ENCODE results near the gene PFDN5.
"Not testable (repeated sequence)": the region's sequence is repeated elsewhere in the genome, so short reads cannot be mapped to it uniquely, and the experiment has no call there.

Gene PFDN5

DNA sequence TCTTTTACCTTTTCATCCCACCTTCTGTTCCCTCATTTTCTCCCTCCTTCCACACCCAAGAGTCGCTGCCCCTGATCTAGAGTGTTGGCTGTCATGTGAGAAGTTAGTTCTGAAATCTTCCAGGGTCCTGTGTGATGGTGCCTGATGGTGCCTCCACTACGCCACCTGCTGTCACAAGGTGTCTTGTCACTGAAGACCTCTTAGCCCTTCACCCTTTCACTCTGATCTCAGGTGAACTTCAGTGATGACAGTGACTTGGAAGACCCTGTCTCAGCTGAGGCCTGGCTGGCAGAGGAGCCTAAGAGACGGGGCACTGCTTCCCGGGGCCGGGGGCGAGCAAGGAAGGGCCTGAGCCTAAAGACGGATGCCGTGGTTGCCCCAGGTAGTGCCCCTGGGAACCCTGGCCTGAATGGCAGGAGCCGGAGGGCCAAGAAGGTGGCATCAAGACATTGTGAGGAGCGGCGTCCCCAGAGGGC lies 7.6 kb upstream of the PFDN5 start:
- peak; percentile 62 for DNase-seq

- no peak for DNase-seq
These were observed 7.0 kb upstream of the PFDN5 start for GRCh38 chr12:53288322-53288721.

DNA sequence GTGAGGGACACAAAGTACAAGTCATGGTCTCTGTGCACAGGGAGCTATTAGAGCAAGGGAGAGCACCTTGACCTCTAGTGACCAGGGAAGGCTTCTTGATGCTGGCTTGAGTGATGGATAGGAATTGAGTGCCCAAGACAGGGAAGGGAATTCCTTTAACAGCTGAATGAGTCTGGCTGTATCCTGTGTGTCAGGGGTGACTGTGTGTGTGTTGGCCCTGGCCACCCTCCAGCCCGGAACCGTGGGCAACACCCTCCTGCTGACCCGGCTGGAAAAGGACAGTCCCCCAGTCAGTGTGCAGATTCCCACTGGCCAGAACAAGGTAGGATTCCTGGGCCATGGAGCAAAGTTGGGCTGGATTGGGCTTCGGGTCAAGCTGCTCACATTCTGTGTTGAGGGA lies 5.5 kb upstream of the PFDN5 start:
- no peak for DNase-seq

GRCh38 chr12:53290661-53291060 lies 4.7 kb upstream of the PFDN5 start:
- no peak for DNase-seq

- DNase-seq, result no peak
These were observed 2.9 kb upstream of the PFDN5 start for GRCh38 chr12:53292426-53292825.

DNA sequence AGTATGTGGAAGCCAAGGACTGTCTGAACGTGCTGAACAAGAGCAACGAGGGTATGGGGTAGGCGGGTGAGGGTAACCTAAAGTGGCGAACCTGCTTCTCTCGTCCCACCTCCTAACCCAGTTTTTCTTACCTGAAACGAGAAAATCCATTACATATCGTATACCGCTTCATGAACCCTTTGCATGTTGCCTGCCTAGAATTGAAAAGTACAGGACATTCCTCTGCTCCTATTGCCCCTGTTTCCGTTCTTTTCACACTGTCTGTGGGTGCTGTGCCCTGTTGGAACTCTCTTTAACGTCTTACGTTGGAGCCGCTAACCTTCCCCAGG lies 513 bp downstream of the PFDN5 start:
- DNase-seq, result no peak

DNA sequence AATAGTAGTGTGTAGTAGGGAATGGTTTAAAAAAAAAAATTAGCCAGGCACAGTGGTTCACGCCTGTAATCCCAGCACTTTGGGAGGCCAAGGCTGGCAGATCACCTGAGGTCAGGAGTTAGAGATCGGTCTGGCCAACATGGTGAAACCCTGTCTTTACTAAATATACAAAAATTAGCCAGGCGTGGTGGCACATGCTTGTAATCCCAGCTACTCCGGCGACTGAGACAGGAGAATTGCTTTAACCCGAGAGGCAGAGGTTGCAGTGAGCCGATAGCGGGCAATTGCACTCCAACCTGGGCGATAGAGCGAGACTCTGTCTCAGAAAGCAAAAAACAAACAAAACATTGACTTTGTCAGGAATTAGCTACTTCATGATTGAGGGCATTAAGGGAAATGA lies 1.8 kb downstream of the PFDN5 start:
- DNase-seq, result not testable (repeated sequence)

DNA sequence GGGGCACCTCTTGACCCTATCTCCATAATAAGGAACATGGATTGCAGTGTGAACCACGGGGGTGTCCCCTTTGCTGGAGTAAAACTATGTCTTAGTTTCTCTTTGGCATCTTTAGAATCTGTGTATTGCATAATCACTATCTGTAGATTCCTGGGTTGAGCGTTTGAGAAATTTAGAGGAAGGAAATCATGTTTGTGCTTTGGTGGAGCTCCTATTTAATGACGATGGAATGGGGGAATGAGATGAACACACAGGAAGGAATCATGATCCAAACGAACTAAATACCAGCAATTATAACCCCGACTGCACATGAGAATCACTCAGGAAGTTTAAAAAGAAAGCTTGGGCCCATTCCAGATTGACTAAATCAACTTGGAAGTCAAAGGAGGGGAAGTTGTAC lies 2.8 kb downstream of the PFDN5 start:
- no peak for DNase-seq

- no peak for DNase-seq
These were observed 3.7 kb downstream of the PFDN5 start for GRCh38 chr12:53299101-53299453.

GRCh38 chr12:53299454-53300180 lies 4.3 kb downstream of the PFDN5 start, which contains the start of gene MYG1:
Gene MYG1, plus strand, starts transcription at chr12:53299695. Its CDS starts 43 bp downstream, at chr12:53299738.
- peak; percentile 83 for DNase-seq

DNA sequence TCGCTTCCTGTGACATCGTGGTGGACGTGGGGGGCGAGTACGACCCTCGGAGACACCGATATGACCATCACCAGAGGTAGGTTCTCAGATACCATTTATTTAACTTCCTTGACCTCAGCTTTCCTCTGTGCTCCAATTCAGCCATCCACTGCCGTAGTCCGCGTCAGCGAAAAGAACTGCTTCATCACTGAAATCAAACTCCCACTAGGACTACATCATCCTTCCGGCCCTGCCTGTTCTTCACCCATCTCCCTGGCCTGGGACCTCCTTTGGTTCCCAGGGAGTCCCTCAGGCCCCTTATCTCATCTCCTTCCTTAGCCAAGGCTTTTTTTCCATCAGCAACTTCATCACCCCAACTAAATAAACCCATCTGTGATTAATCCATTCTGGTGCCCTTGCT lies 4.8 kb downstream of the PFDN5 start:
- no peak for DNase-seq

DNA sequence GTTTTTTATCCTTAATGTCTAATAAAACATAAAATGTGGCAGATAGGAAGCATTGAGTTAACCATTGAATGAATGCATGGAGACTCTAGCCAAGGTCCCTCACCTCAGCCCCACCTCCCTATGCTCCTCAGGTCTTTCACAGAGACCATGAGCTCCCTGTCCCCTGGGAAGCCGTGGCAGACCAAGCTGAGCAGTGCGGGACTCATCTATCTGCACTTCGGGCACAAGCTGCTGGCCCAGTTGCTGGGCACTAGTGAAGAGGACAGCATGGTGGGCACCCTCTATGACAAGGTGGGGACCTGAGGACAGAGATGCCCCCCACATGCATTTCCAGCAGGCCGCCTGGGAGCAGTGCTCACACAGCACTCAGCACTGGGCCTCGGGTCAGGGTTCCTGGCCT lies 7.6 kb downstream of the PFDN5 start:
- no peak for DNase-seq

DNA sequence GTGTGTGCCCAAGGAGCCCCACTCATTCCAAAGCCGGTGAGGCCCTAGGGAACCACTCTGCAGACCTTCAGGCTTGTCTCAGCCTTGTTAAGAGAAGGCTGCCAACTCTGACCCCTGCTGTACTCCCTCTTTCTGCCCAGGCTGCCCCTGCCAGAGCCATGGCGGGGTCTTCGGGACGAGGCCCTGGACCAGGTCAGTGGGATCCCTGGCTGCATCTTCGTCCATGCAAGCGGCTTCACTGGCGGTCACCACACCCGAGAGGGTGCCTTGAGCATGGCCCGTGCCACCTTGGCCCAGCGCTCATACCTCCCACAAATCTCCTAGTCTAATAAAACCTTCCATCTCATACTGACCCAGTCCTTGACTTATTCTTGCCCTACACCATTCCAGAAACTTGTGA lies 11.5 kb downstream of the PFDN5 start:
- no peak for DNase-seq

GRCh38 chr12:53308276-53308675 lies 12.9 kb downstream of the PFDN5 start:
- no peak for DNase-seq

- DNase-seq, result no peak
These were observed 18.7 kb downstream of the PFDN5 start for GRCh38 chr12:53313996-53314395.

DNA sequence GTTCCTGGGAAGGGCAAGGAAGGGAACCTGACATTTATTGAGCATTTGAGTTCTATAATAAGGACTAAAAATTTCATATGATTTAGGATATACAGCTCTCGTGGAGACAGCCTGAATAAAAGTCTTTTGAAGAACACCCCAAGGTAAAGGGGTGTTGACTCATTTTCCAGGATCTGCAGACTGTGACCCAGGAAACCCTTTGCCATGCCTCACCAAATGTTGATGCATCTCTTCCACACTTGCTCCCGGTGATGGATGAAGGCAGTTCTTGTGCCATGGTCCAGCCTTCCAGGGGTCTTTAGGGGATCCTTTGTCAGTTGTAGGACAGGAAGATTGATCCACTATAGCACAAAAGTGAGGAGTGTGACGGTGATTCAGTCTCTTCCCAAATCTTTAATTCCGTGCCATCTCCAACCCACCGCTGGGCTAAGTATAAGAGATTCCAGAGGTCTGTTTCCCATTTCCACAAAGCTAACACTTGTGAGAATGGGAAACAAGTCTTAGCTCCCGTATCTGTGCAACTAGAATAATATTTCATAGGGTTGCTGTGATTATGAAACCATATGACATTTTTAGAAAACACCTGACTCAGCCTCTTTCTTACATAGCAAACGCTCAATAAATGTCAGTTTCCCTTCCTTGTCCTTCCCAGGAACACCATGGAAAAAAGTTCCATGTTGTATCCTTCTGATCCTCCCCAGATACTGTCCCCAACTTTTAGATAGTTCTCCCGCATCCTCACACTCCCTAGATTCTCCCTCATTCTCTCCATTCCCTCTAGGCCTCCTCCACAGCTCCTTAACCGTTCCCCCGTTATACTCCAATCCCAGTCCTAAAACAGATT lies 25.2 kb downstream of the PFDN5 start:
- no peak for DNase-seq

GRCh38 chr12:53324113-53324778 lies 28.9 kb downstream of the PFDN5 start:
- DNase-seq, result peak; percentile 52

- DNase-seq, result peak; percentile 76
These were observed 29.6 kb downstream of the PFDN5 start for GRCh38 chr12:53324779-53325510.

DNA sequence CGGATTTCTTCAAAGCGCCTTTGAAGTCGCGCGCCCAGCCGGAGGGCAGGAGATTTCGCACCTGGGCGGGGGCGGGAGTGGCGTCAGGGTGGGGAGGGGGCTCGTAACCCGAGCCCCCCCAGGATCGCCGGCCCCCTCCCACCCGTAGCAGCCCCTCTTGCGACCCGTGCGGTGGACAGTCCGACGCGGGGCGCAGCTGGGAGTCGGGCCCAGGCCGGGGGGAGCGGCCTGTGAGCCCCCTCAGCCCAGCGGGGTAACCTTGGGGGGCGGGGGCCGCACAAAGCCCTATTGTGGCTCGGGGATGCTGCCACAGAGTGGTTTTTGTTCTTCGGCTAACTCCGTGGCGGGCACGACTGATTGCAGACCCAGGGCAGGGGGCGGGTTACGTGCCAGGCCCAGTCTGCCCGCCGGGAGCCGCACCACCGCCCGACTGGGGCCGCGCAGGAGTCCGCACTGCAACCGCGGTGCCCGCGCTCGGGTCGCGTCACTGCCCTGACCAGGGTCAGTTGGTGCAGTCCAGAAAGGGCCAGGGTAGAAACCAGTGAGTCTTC lies 30.2 kb downstream of the PFDN5 start:
- peak; percentile 6 for DNase-seq

GRCh38 chr12:53326460-53327185 lies 31.3 kb downstream of the PFDN5 start:
- DNase-seq, result no peak

- DNase-seq, result no peak
These were observed 32.2 kb downstream of the PFDN5 start for GRCh38 chr12:53327435-53328042.

DNA sequence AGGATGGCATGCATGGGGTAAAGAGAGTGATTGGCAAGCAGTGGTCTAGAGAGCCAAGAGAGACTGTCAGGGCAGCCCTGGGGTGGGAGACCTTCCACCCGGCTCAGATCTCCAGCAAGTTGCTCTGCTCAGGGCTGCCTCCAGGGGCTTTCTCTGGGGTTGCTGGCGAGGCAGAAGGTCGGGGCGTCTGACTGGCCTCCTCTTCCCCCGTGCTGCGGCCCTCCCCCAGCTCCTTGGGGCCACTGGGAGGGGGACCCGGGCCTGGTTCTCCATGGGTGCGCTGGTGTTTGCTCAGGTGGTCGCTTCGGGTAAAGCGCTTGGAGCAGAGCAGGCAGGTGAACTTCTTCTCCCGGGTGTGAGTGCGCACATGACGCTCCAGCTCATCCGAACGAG lies 32.7 kb downstream of the PFDN5 start:
- no peak for DNase-seq

Data from activated effector memory CD4-positive, alpha-beta T cell treated with Interleukin-2 at 50 U/mL for 16 hours (primary cell).